Choroid plexus epithelial cell (primary cell): ENCODE results near the gene ATP6V0A4.
"Not testable (repeated sequence)": the region's sequence is repeated elsewhere in the genome, so short reads cannot be mapped to it uniquely, and the experiment has no call there.

Experiments used
- DNase-seq: peaks from one replicate; pipeline ENCODE4 v3.0.0-alpha.2; 2010; ENCODE audit warnings: low read depth
- H3K4me3 ChIP-seq: 2 replicates; pipeline ENCODE4 v1.5.1; 2011; ENCODE audit warnings: low read depth, mild to moderate bottlenecking, control low read depth, low read length, moderate library complexity
- TF ChIP-seq, protein P1 (sequence below): conservative IDR thresholded peaks from 2 replicates; pipeline ENCODE4 v1.5.1; 2011; ENCODE audit warnings: low read depth, mild to moderate bottlenecking, control low read depth, inconsistent platforms, low read length, moderate library complexity

Gene ATP6V0A4

DNA sequence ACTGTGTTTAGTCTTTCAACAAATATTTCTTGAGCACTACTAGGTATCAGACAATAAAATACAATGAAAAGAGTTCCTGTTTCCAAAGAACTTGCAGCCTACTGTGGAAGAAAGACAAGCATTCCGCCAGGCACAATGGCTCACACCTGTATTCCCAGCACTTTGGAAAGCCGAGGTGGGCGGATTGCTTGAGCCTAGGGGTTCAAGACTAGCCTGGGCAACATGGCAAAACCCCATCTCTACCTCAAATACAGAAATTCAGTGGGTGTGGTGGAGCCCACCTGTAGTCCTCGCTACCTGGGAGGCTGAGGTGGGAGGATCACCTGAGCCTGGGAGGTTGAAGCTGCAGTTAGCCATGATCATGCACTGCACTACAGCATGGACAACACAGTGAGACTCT lies 102.9 kb downstream of the ATP6V0A4 start:
- no peak for DNase-seq
- TF ChIP-seq, protein P1, sequence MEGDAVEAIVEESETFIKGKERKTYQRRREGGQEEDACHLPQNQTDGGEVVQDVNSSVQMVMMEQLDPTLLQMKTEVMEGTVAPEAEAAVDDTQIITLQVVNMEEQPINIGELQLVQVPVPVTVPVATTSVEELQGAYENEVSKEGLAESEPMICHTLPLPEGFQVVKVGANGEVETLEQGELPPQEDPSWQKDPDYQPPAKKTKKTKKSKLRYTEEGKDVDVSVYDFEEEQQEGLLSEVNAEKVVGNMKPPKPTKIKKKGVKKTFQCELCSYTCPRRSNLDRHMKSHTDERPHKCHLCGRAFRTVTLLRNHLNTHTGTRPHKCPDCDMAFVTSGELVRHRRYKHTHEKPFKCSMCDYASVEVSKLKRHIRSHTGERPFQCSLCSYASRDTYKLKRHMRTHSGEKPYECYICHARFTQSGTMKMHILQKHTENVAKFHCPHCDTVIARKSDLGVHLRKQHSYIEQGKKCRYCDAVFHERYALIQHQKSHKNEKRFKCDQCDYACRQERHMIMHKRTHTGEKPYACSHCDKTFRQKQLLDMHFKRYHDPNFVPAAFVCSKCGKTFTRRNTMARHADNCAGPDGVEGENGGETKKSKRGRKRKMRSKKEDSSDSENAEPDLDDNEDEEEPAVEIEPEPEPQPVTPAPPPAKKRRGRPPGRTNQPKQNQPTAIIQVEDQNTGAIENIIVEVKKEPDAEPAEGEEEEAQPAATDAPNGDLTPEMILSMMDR, result no peak
- H3K4me3 ChIP-seq, result no peak overlapping the region

DNA sequence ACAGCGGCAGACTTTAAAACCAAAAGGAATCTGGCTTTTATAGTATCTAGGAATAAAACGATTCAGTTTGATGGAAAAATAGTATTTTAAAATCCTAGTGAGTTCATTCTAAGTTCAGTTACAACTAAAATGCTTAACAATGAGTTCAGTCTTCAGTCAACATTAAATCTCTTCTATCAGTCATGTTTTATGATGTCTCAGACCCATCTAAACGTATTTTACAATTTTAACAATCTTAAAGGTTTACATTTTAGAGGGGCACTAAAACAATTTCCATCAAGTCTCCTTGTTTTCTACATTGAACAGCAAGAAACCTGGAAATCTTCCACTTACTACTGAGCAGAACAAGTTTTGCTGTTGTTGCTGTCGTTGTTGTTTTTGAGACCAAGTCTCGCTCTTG lies 106.8 kb downstream of the ATP6V0A4 start:
- H3K4me3 ChIP-seq, result no peak overlapping the region
- no peak for DNase-seq
- TF ChIP-seq, protein P1, result no peak

DNA sequence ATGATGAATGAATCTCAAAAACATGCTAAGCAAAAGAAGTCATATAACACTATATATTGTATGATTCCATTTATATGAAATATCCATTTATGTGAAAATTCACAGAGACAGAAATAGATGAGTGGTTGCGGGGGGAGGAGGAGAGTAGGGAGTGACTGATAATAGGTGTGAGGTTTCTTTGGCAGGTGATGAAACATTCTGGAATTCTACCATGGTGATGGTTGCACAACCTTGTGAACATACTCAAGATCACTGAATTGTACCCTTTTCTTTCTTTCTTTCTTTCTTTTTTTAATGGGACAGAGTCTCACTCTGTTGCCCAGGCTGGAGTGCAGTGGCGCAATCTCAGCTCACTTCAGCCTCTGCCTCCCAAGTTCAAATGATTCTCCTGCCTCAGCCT lies 107.5 kb downstream of the ATP6V0A4 start:
- no peak overlapping the region for H3K4me3 ChIP-seq
- DNase-seq, result no peak
- TF ChIP-seq, protein P1, result no peak

GRCh38 chr7:138688037-138688436 lies 110.0 kb downstream of the ATP6V0A4 start:
- DNase-seq, H3K4me3 ChIP-seq: not testable (repeated sequence)

DNA sequence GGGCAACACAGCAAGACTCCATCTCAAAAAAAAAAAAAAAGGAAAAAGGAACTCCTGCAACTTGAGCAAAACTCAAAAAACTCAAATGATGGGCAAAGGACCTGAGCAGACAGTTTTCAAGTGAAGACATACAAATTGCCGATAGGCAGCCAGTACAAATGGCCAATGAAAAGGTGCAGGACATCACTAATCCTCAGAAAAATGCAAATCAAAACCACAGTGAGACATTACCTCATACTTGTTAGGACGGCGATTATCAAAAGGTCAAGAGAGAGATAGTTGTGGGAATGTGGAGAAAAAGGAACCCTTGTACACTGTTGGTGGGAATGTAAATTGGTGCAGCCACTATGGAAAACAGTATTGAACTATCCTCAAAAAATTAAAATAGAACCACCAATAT lies 113.7 kb downstream of the ATP6V0A4 start:
- no peak overlapping the region for H3K4me3 ChIP-seq
- TF ChIP-seq, protein P1, result no peak
- peak; percentile 7 for DNase-seq

- TF ChIP-seq, protein P1, result no peak
- no peak overlapping the region for H3K4me3 ChIP-seq
- no peak for DNase-seq
Observed at GRCh38 chr7:138679793-138680192, 118.2 kb downstream of the ATP6V0A4 start.

- no peak for DNase-seq
- TF ChIP-seq, protein P1, result no peak
- no peak overlapping the region for H3K4me3 ChIP-seq
Observed at GRCh38 chr7:138670594-138670993, 127.4 kb downstream of the ATP6V0A4 start.

GRCh38 chr7:138669364-138669763 lies 128.6 kb downstream of the ATP6V0A4 start:
- H3K4me3 ChIP-seq, result no peak overlapping the region
- TF ChIP-seq, protein P1, result no peak
- DNase-seq, result no peak
